Peyer's patch (tissue), 4 donors: ENCODE results near the gene DIP2B. TPM values are rescaled to one million over a fixed set of nuclear protein-coding genes. Genes with fewer than 3 reads are reported as not detected.

ENCODE experiments used
- DNase-seq, 3 donors: peaks; one replicate each; pipeline ENCODE4 v3.0.0-alpha.2; 2017 to 2019
- H3K27ac ChIP-seq, 4 donors: fragments of 200-600 bp; sonication (generic); one replicate each; pipeline ENCODE4 v1.5.1; 2016 to 2019
- H3K27me3 ChIP-seq, 2 donors: fragments of 200-600 bp; sonication (generic); one replicate each; pipeline ENCODE4 v1.5.1; 2019
- H3K36me3 ChIP-seq, 3 donors: fragments of 200-600 bp; sonication (generic); one replicate each; pipeline ENCODE4 v1.5.1; 2016 to 2019
- H3K4me1 ChIP-seq, 4 donors: fragments of 200-600 bp; sonication (generic); one replicate each; pipeline ENCODE4 v1.5.1; 2016 to 2019
- H3K4me3 ChIP-seq, 4 donors: fragments of 200-600 bp; sonication (generic); 1 replicate in 3 of 4; 2 replicates in 1 of 4; pipeline ENCODE4 v1.5.1; 2016 to 2019; ENCODE audit warnings: mild to moderate bottlenecking in 1 of 4
- H3K9me3 ChIP-seq, 4 donors: fragments of 200-600 bp; sonication (generic); one replicate each; pipeline ENCODE4 v1.5.1; 2016 to 2019; ENCODE audit warnings: mild to moderate bottlenecking in 1 of 4
- POLR2A ChIP-seq, 2 donors: fragments of 450-650 bp; IDR thresholded peaks; one replicate each; pipeline ENCODE4 v1.5.1; 2017; ENCODE audit warnings: antibody characterized with exemption in 2 of 2, mild to moderate bottlenecking in 2 of 2, moderate library complexity in 2 of 2
- total RNA-seq, 4 donors: library from RNA; depleted of rRNA; stranded (reverse); fragments of >200 nt; gene quantifications; one replicate each; pipeline ENCODE4 v1.1.0, GENCODE V29; 2016
- TF ChIP-seq, protein P1 (sequence below), 6 experiments: fragments of 450-650 bp in 4 of 6; fragments of 200-600 bp in 2 of 6; sonication (generic) in 1 of 6; IDR thresholded peaks; one replicate each; pipeline ENCODE4 v1.5.1; 2017 to 2019; ENCODE audit warnings: antibody characterized with exemption in 6 of 6, mild to moderate bottlenecking in 3 of 6, moderate library complexity in 1 of 6

The DIP2B gene
- total RNA-seq, 4 donors from 2014 or later, result 28.0 to 73.4 (median 42.5) TPM

- DNase-seq, result no peak
- H3K4me1 ChIP-seq, result peaks cover 0 to 14% (median 0%) of the 10 kb centered on the region in 4 donors
- H3K4me3 ChIP-seq, result no peak overlapping the region
- no peaks in the 10 kb centered on the region for H3K36me3 ChIP-seq
- TF ChIP-seq POLR2A (IDR thresholded peaks at IDR 0.05), result no peak
- TF ChIP-seq, protein P1, sequence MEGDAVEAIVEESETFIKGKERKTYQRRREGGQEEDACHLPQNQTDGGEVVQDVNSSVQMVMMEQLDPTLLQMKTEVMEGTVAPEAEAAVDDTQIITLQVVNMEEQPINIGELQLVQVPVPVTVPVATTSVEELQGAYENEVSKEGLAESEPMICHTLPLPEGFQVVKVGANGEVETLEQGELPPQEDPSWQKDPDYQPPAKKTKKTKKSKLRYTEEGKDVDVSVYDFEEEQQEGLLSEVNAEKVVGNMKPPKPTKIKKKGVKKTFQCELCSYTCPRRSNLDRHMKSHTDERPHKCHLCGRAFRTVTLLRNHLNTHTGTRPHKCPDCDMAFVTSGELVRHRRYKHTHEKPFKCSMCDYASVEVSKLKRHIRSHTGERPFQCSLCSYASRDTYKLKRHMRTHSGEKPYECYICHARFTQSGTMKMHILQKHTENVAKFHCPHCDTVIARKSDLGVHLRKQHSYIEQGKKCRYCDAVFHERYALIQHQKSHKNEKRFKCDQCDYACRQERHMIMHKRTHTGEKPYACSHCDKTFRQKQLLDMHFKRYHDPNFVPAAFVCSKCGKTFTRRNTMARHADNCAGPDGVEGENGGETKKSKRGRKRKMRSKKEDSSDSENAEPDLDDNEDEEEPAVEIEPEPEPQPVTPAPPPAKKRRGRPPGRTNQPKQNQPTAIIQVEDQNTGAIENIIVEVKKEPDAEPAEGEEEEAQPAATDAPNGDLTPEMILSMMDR (IDR thresholded peaks at IDR 0.05), result no peak
- no peaks in the 10 kb centered on the region for H3K27me3 ChIP-seq
- H3K9me3 ChIP-seq, result no peaks in the 10 kb centered on the region
- H3K27ac ChIP-seq, result no peak overlapping the region
Measured at GRCh38 chr12:50562520-50563433, 58.0 kb downstream of the DIP2B start.

DNA sequence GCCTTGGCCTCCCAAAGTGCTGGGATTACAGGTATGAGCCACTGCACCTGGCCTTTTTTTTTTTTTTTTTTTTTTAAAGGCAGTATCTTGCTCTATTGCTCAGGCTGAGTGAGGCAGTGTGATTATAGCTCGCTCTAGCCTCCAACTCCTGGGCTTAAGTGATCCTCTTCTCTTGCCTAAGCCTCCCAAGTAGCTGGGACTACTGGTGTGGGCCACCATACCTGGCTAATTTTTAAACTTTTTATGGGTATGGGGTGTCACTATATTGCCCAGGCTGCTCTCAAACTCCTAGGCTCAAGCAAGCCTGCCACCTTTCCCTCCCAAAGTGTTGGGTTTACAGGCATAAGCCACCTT is 58.6 kb downstream of the DIP2B start:
- H3K4me1 ChIP-seq, result peaks cover 0 to 20% (median 2%) of the 10 kb centered on the region in 4 donors
- H3K4me3 ChIP-seq, result no peak overlapping the region
- H3K36me3 ChIP-seq, result no peaks in the 10 kb centered on the region
- no peaks in the 10 kb centered on the region for H3K9me3 ChIP-seq
- DNase-seq, result no peak
- H3K27ac ChIP-seq, result no peak overlapping the region
- no peaks in the 10 kb centered on the region for H3K27me3 ChIP-seq
- TF ChIP-seq POLR2A (IDR thresholded peaks at IDR 0.05), result no peak
- TF ChIP-seq, protein P1 (IDR thresholded peaks at IDR 0.05), result no peak

DNA sequence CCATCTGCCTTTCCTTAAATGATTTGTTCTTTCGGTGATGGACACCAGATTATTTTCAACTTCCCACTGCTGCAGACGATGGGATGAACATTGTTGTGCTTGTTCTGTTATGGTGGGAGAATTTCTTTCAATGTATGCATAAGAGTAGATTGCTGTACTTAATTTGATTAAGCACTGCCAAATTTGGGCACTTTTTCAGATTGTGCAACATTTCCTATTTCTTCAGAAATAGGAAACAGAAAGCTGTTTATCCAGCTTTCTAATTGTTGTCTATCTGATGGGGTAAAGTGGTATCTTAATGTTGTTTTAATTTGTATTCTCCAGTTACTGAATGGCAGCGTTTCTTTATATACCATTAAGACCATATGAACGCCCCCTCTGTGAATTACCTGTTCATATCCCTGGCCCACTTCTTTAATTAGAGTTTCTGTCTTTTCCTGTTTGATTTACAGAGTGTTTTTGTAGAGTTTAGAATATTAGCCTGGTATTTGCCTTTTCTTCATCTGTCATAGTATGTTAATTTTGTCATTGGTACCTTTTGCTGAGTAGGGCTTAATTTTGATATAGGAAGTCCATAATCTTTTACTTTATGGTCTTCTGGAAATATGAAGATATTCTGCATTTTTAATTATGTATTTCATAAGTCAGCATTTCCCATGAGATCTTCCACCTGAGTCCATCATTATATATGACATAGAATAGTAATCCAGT is 59.6 kb downstream of the DIP2B start:
- DNase-seq, result no peak
- Histone ChIP-seq H3K36me3 (no peaks in the 10 kb centered on the region), H3K4me1 (peaks cover 0 to 27% (median 3%) of the 10 kb centered on the region in 4 donors), H3K4me3 (no peak overlapping the region), H3K27ac (no peak overlapping the region), H3K27me3 (no peaks in the 10 kb centered on the region), H3K9me3 (no peaks in the 10 kb centered on the region)
- no peak for TF ChIP-seq POLR2A (IDR thresholded peaks at IDR 0.05)
- TF ChIP-seq, protein P1 (IDR thresholded peaks at IDR 0.05), result no peak

GRCh38 chr12:50564948-50565297 is 60.1 kb downstream of the DIP2B start:
- H3K9me3 ChIP-seq, result no peaks in the 10 kb centered on the region
- TF ChIP-seq, protein P1 (IDR thresholded peaks at IDR 0.05), result no peak
- TF ChIP-seq POLR2A (IDR thresholded peaks at IDR 0.05), result no peak
- peaks cover 0 to 29% (median 3%) of the 10 kb centered on the region in 4 donors for H3K4me1 ChIP-seq
- H3K36me3 ChIP-seq, result no peaks in the 10 kb centered on the region
- DNase-seq, result no peak
- no peak overlapping the region for H3K4me3 ChIP-seq
- H3K27ac ChIP-seq, result no peak overlapping the region
- no peaks in the 10 kb centered on the region for H3K27me3 ChIP-seq

GRCh38 chr12:50566066-50566465 is 61.3 kb downstream of the DIP2B start:
- H3K4me1 ChIP-seq, result peaks cover 0 to 33% (median 3%) of the 10 kb centered on the region in 4 donors

More at GRCh38 chr12:50566066-50566465, 61.3 kb downstream of the DIP2B start:
- H3K36me3 ChIP-seq, result no peaks in the 10 kb centered on the region
- no peak overlapping the region for H3K4me3 ChIP-seq
- H3K27ac ChIP-seq, result no peak overlapping the region
- TF ChIP-seq, protein P1 (IDR thresholded peaks at IDR 0.05), result no peak
- no peak for TF ChIP-seq POLR2A (IDR thresholded peaks at IDR 0.05)
- no peaks in the 10 kb centered on the region for H3K27me3 ChIP-seq
- DNase-seq, result no peak
- no peaks in the 10 kb centered on the region for H3K9me3 ChIP-seq
